HEK293 (cell line): Measurements from ENCODE around the gene ZMYM2.

Experiments
- CTCF ChIA-PET: fragments of 350-600 bp; formaldehyde crosslinking; extraction: SDS; loops from one replicate; lab custom pipeline; 2021; ENCODE audit warnings: antibody characterized with exemption; lab: Yijun Ruan, JAX
- POLR2A ChIA-PET: fragments of 300-600 bp; formaldehyde crosslinking; extraction: SDS; loops from one replicate; lab custom pipeline; 2020; ENCODE audit warnings: antibody characterized with exemption, inconsistent platforms; lab: Yijun Ruan, JAX
- H3K27ac ChIP-seq: fragments of 200-500 bp; sonication (Bioruptor generic); 2 replicates; pipeline ENCODE4 v1.5.1; 2014; ENCODE audit warnings: low read depth, low read length, control low read depth, inconsistent platforms; ENCODE audit errors: extremely low read depth
- H3K36me3 ChIP-seq, 2 experiments: fragments of 200-500 bp in 1 of 2; sonication (Bioruptor generic) in 1 of 2; 1 replicate in 1 of 2; 2 replicates in 1 of 2; pipeline ENCODE4 v1.5.1; 2014 to 2017; ENCODE audit warnings: inconsistent platforms in 2 of 2, low read length in 2 of 2; ENCODE audit not compliant: control insufficient read depth in 2 of 2, insufficient read depth in 1 of 2
- H3K4me1 ChIP-seq: fragments of 200-500 bp; sonication (Bioruptor generic); 2 replicates; pipeline ENCODE4 v1.5.1; 2014; ENCODE audit warnings: mild to moderate bottlenecking, low read length, inconsistent platforms; ENCODE audit not compliant: control insufficient read depth, insufficient read depth
- H3K4me3 ChIP-seq: 2 replicates; pipeline ENCODE4 v1.5.1; 2011; ENCODE audit warnings: low read depth, mild to moderate bottlenecking, control low read depth, low read length, moderate library complexity
- H3K9me3 ChIP-seq: fragments of 200-500 bp; sonication (Bioruptor generic); 2 replicates; pipeline ENCODE4 v1.5.1; 2014; ENCODE audit warnings: low read depth, low read length, inconsistent platforms; ENCODE audit not compliant: control insufficient read depth, insufficient read depth
- BCL11A ChIP-seq: fragments of 450-650 bp; formaldehyde crosslinking; IDR thresholded peaks from 2 replicates; pipeline ENCODE4 v1.5.1; 2016; ENCODE audit warnings: low read depth, missing biosample characterization, missing genetic modification characterization
- GFI1B ChIP-seq: fragments of 450-650 bp; formaldehyde crosslinking; IDR thresholded peaks from 2 replicates; pipeline ENCODE4 v1.5.1; 2016; ENCODE audit warnings: missing biosample characterization, missing genetic modification characterization
- GLI2 ChIP-seq: fragments of 450-650 bp; formaldehyde crosslinking; IDR thresholded peaks from 2 replicates; pipeline ENCODE4; 2017; ENCODE audit warnings: missing biosample characterization, missing genetic modification characterization, low read depth, borderline replicate concordance
- OSR2 ChIP-seq: fragments of 450-650 bp; formaldehyde crosslinking; IDR thresholded peaks from 2 replicates; pipeline ENCODE4 v1.5.1; 2016; ENCODE audit warnings: missing biosample characterization, missing genetic modification characterization
- PRDM10 ChIP-seq: fragments of 450-650 bp; formaldehyde crosslinking; IDR thresholded peaks from 2 replicates; pipeline ENCODE4 v1.5.1; 2016; ENCODE audit warnings: missing biosample characterization, missing genetic modification characterization
- RBAK ChIP-seq: fragments of 450-650 bp; formaldehyde crosslinking; IDR thresholded peaks from 2 replicates; pipeline ENCODE4 v1.5.1; 2016; ENCODE audit warnings: missing biosample characterization, missing genetic modification characterization
- REPIN1 ChIP-seq: fragments of 450-650 bp; formaldehyde crosslinking; IDR thresholded peaks from 2 replicates; pipeline ENCODE4 v1.5.1; 2017; ENCODE audit warnings: missing biosample characterization, missing genetic modification characterization, low read depth
- SP2 ChIP-seq: fragments of 450-650 bp; formaldehyde crosslinking; IDR thresholded peaks from 2 replicates; pipeline ENCODE4 v1.5.1; 2016; ENCODE audit warnings: missing biosample characterization, missing genetic modification characterization
- SP3 ChIP-seq: fragments of 450-650 bp; formaldehyde crosslinking; IDR thresholded peaks from 2 replicates; pipeline ENCODE4 v1.5.1; 2016; ENCODE audit warnings: missing biosample characterization, missing genetic modification characterization
- ZNF132 ChIP-seq: fragments of 450-650 bp; formaldehyde crosslinking; IDR thresholded peaks from 2 replicates; pipeline ENCODE4 v1.5.1; 2017; ENCODE audit warnings: missing biosample characterization, missing genetic modification characterization, borderline replicate concordance
- ZNF140 ChIP-seq: fragments of 450-650 bp; formaldehyde crosslinking; IDR thresholded peaks from 2 replicates; pipeline ENCODE4 v1.5.1; 2016; ENCODE audit warnings: missing biosample characterization, missing genetic modification characterization
- ZNF157 ChIP-seq: fragments of 450-650 bp; formaldehyde crosslinking; IDR thresholded peaks from 2 replicates; pipeline ENCODE4 v1.5.1; 2016; ENCODE audit warnings: missing biosample characterization, missing genetic modification characterization
- ZNF16 ChIP-seq: fragments of 450-650 bp; formaldehyde crosslinking; IDR thresholded peaks from 2 replicates; pipeline ENCODE4 v1.5.1; 2016; ENCODE audit warnings: low read depth, missing biosample characterization, missing genetic modification characterization
- ZNF175 ChIP-seq: fragments of 450-650 bp; formaldehyde crosslinking; IDR thresholded peaks from 2 replicates; pipeline ENCODE4 v1.5.1; 2016; ENCODE audit warnings: missing biosample characterization, missing genetic modification characterization
- ZNF202 ChIP-seq: fragments of 450-650 bp; formaldehyde crosslinking; IDR thresholded peaks from 2 replicates; pipeline ENCODE4 v1.5.1; 2016; ENCODE audit warnings: missing biosample characterization, missing genetic modification characterization, borderline replicate concordance
- ZNF423 ChIP-seq: fragments of 450-650 bp; formaldehyde crosslinking; IDR thresholded peaks from 2 replicates; pipeline ENCODE4 v1.5.1; 2016; ENCODE audit warnings: missing biosample characterization, missing genetic modification characterization
- ZNF560 ChIP-seq: fragments of 450-650 bp; formaldehyde crosslinking; IDR thresholded peaks from 2 replicates; pipeline ENCODE4 v1.5.1; 2017; ENCODE audit warnings: missing biosample characterization, missing genetic modification characterization, borderline replicate concordance
- ZNF585B ChIP-seq: fragments of 450-650 bp; formaldehyde crosslinking; IDR thresholded peaks from 2 replicates; pipeline ENCODE4 v1.5.1; 2016; ENCODE audit warnings: missing biosample characterization, missing genetic modification characterization
- ZNF600 ChIP-seq: fragments of 450-650 bp; formaldehyde crosslinking; IDR thresholded peaks from 2 replicates; pipeline ENCODE4 v1.5.1; 2016; ENCODE audit warnings: missing biosample characterization, missing genetic modification characterization
- ZNF701 ChIP-seq: fragments of 450-650 bp; formaldehyde crosslinking; IDR thresholded peaks from 2 replicates; pipeline ENCODE4 v1.5.1; 2016; ENCODE audit warnings: missing biosample characterization, missing genetic modification characterization
- ZNF768 ChIP-seq: fragments of 450-650 bp; formaldehyde crosslinking; IDR thresholded peaks from 2 replicates; pipeline ENCODE4 v1.5.1; 2018; ENCODE audit warnings: missing biosample characterization, mild to moderate bottlenecking, missing genetic modification characterization
- ZNF776 ChIP-seq: fragments of 450-650 bp; formaldehyde crosslinking; IDR thresholded peaks from 2 replicates; pipeline ENCODE4 v1.5.0; 2017; ENCODE audit warnings: missing biosample characterization, missing genetic modification characterization, borderline replicate concordance
- ZSCAN16 ChIP-seq: fragments of 450-650 bp; formaldehyde crosslinking; IDR thresholded peaks from 2 replicates; pipeline ENCODE4 v1.5.1; 2016; ENCODE audit warnings: missing biosample characterization, missing genetic modification characterization
- TF ChIP-seq, protein P1 (sequence below): fragments of 450-650 bp; formaldehyde crosslinking; IDR thresholded peaks from 2 replicates; pipeline ENCODE4 v1.5.1; 2016; ENCODE audit warnings: missing biosample characterization, missing genetic modification characterization, low read depth
- TF ChIP-seq, protein P2 (sequence below): fragments of 450-650 bp; formaldehyde crosslinking; IDR thresholded peaks from 2 replicates; pipeline ENCODE4 v1.5.1; 2017; ENCODE audit warnings: missing biosample characterization, missing genetic modification characterization

ZMYM2 gene

DNA sequence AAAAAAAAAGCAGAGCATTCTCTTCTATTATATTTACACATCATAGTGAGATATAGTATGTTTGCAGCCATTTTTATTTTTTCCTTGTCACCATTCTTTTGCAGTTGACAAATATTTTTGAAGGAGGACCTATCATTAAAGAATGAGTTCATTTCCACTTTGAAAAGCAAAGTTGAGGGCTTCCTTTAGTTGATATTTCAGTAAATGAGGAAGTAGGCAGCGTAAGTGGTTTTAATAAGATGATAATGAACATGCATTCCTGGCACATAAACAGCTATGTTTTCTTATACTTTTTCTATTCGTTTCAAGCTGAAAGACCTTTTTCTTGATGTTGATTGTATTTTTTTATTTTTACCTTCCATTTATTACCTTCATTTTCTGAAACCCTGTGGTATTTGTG lies 66.2 kb downstream of the ZMYM2 start:
- H3K36me3 ChIP-seq: peaks cover 12 to 61% of the 10 kb centered on the region in 2 experiments
- CTCF ChIA-PET: no interaction called here
- H3K4me3 ChIP-seq: no peak overlapping the region
- H3K4me1 ChIP-seq: peaks cover 4% of the 10 kb centered on the region; the same call in 1 of the 2 replicates
- no peaks in the 10 kb centered on the region for H3K9me3 ChIP-seq
- POLR2A ChIA-PET: no interaction called here
- no peak overlapping the region for H3K27ac ChIP-seq
- TF ChIP-seq ZNF768 (tag by site-specific recombination) (no peak), ZNF776 (tag by site-specific recombination) (no peak), ZNF701 (tag by site-specific recombination) (no peak), SP2 (no peak), ZNF140 (tag by site-specific recombination) (no peak), ZNF157 (tag by site-specific recombination) (no peak)
- TF ChIP-seq, protein P1, sequence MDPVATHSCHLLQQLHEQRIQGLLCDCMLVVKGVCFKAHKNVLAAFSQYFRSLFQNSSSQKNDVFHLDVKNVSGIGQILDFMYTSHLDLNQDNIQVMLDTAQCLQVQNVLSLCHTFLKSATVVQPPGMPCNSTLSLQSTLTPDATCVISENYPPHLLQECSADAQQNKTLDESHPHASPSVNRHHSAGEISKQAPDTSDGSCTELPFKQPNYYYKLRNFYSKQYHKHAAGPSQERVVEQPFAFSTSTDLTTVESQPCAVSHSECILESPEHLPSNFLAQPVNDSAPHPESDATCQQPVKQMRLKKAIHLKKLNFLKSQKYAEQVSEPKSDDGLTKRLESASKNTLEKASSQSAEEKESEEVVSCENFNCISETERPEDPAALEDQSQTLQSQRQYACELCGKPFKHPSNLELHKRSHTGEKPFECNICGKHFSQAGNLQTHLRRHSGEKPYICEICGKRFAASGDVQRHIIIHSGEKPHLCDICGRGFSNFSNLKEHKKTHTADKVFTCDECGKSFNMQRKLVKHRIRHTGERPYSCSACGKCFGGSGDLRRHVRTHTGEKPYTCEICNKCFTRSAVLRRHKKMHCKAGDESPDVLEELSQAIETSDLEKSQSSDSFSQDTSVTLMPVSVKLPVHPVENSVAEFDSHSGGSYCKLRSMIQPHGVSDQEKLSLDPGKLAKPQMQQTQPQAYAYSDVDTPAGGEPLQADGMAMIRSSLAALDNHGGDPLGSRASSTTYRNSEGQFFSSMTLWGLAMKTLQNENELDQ: no peak

DNA sequence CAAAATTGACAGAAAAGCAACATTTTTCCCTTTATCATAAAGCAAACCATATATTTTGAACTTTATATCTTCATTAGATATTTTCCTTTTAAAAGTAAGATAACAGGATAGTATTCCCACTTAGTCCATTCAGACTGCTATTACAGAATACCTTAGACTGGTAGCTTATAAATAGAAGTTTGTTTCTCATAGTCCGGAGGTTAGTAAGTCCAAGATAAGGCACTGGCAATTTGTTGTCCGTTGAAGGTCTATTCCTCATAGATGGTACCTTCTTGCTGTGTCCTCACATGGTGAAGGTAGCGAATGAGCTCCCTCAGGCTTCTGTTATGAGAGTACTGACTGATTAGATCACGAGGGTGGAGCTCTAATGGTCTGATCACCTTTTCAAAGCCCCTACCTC lies 70.4 kb downstream of the ZMYM2 start:
- no peak overlapping the region for H3K4me3 ChIP-seq
- CTCF ChIA-PET: interaction anchor here (1.1 kb wide), 1 partner anchor 44 kb away, joined by 5 read pairs; no protein-coding TSS in a partner anchor
- POLR2A ChIA-PET: no interaction called here
- H3K36me3 ChIP-seq: peaks cover 13 to 68% of the 10 kb centered on the region in 2 experiments
- TF ChIP-seq ZNF423 (tag by site-specific recombination) (no peak), ZNF202 (no peak), OSR2 (tag by site-specific recombination) (no peak), ZNF16 (tag by site-specific recombination) (no peak), REPIN1 (tag by site-specific recombination) (no peak), ZNF140 (tag by site-specific recombination) (no peak), BCL11A (tag by site-specific recombination) (no peak), GLI2 (tag by site-specific recombination) (no peak), ZNF600 (tag by site-specific recombination) (no peak), ZNF132 (tag by site-specific recombination) (no peak), GFI1B (tag by site-specific recombination) (no peak), ZNF585B (tag by site-specific recombination) (no peak), ZNF560 (no peak), RBAK (no peak), PRDM10 (tag by site-specific recombination) (no peak), ZSCAN16 (tag by site-specific recombination) (no peak), ZNF175 (tag by site-specific recombination) (no peak), SP3 (no peak)
- TF ChIP-seq, protein P2, sequence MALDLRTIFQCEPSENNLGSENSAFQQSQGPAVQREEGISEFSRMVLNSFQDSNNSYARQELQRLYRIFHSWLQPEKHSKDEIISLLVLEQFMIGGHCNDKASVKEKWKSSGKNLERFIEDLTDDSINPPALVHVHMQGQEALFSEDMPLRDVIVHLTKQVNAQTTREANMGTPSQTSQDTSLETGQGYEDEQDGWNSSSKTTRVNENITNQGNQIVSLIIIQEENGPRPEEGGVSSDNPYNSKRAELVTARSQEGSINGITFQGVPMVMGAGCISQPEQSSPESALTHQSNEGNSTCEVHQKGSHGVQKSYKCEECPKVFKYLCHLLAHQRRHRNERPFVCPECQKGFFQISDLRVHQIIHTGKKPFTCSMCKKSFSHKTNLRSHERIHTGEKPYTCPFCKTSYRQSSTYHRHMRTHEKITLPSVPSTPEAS (tag by site-specific recombination): no peak
- no peaks in the 10 kb centered on the region for H3K9me3 ChIP-seq
- no peaks in the 10 kb centered on the region for H3K4me1 ChIP-seq
- no peak overlapping the region for H3K27ac ChIP-seq
